HepG2 (cell line): ENCODE data around the gene HS3ST5.

Source experiments
- BHLHE40 ChIP-seq: IDR thresholded peaks from 2 replicates; pipeline ENCODE4 v1.6.1; 2011; ENCODE audit warnings: low read length, improper control_type of control experiment
- MEIS1 ChIP-seq: sonication (generic); formaldehyde crosslinking; IDR thresholded peaks from 2 replicates; pipeline ENCODE4 v1.9.0; 2021; ENCODE audit warnings: mild to moderate bottlenecking, missing genetic modification reagents, moderate library complexity, borderline replicate concordance
- NFRKB ChIP-seq: fragments of 450-650 bp; IDR thresholded peaks from 2 replicates; pipeline ENCODE4 v1.6.1; 2017
- SMC3 ChIP-seq: IDR thresholded peaks from 2 replicates; pipeline ENCODE4 v1.6.1; 2011; ENCODE audit warnings: low read length, improper control_type of control experiment

DNA sequence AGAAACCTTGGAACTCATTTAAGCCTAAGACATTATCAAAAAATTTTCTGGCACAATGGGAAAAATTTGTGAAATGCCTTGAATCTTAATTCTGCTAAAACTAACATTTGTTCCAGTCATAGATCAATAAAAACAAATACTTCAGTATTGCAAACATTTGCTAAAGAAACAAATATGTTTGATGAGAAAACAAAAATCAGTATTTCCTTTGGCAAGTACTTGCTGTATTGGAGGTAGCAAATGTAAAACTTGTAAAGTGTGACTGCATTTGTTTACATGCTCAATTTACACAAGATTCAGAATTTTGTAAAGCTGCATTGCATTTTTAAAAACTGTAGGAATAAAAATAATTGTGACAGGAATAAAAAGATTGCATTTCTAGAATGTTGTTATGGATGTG lies 183.1 kb downstream of the HS3ST5 start:
- no peak for TF ChIP-seq NFRKB
- TF ChIP-seq SMC3 = no peak
- TF ChIP-seq MEIS1 (CRISPR knock-in tag) = no peak
- TF ChIP-seq BHLHE40 = no peak
